Muscle of leg (tissue), 11 donors: ENCODE data around the gene C2orf76. TPM values are rescaled to one million over a fixed set of nuclear protein-coding genes. Genes with fewer than 3 reads are reported as not detected.

ENCODE experiments used
- DNase-seq: peaks from one replicate; pipeline ENCODE4 v3.0.0; 2013
- H3K27ac ChIP-seq: one replicate; pipeline ENCODE4 v1.5.1; 2013; ENCODE audit warnings: mild to moderate bottlenecking, low read length, control low read depth
- H3K27me3 ChIP-seq: one replicate; pipeline ENCODE4 v1.6.1; 2013; ENCODE audit warnings: low read length; ENCODE audit not compliant: control insufficient read depth, insufficient read depth
- H3K36me3 ChIP-seq: one replicate; pipeline ENCODE4 v1.6.1; 2013; ENCODE audit warnings: low read length; ENCODE audit not compliant: control insufficient read depth, insufficient read depth
- H3K4me1 ChIP-seq: one replicate; pipeline ENCODE4 v1.6.1; 2013; ENCODE audit warnings: low read length; ENCODE audit not compliant: control insufficient read depth, insufficient read depth
- H3K4me3 ChIP-seq: one replicate; pipeline ENCODE4 v1.5.1; 2013; ENCODE audit warnings: low read length, control low read depth
- H3K9me3 ChIP-seq: replicated peaks from 2 replicates; pipeline ENCODE4 v1.6.1; 2013; ENCODE audit warnings: low read depth, low read length; ENCODE audit not compliant: control insufficient read depth
- WGBS: methylation state at CpG from one replicate; pipeline ENCODE4 v1.1.5; 2013; ENCODE audit warnings: missing lambda C conversion rate; ENCODE audit not compliant: insufficient coverage; 5-methylcytosine and 5-hydroxymethylcytosine counted together
- polyA plus RNA-seq, 8 donors: library from polyadenylated mRNA; unstranded; fragments of 120-200 nt; gene quantifications; one replicate each; pipeline versions ENCODE4 v1.2.1 to v1.2.3, GENCODE V29; 2013; ENCODE audit warnings: inconsistent platforms in 1 of 8, low replicate concordance in 1 of 8; ENCODE audit not compliant: insufficient read length in 8 of 8, insufficient read depth in 1 of 8
- total RNA-seq: library from RNA; stranded (reverse); fragments of 120-200 nt; gene quantifications from one replicate; pipeline ENCODE4 v1.2.4, GENCODE V29; 2013

C2orf76 gene
- total and polyA plus RNA-seq, 9 donors, result 8.9 to 11.9 (median 9.8) TPM

DNA sequence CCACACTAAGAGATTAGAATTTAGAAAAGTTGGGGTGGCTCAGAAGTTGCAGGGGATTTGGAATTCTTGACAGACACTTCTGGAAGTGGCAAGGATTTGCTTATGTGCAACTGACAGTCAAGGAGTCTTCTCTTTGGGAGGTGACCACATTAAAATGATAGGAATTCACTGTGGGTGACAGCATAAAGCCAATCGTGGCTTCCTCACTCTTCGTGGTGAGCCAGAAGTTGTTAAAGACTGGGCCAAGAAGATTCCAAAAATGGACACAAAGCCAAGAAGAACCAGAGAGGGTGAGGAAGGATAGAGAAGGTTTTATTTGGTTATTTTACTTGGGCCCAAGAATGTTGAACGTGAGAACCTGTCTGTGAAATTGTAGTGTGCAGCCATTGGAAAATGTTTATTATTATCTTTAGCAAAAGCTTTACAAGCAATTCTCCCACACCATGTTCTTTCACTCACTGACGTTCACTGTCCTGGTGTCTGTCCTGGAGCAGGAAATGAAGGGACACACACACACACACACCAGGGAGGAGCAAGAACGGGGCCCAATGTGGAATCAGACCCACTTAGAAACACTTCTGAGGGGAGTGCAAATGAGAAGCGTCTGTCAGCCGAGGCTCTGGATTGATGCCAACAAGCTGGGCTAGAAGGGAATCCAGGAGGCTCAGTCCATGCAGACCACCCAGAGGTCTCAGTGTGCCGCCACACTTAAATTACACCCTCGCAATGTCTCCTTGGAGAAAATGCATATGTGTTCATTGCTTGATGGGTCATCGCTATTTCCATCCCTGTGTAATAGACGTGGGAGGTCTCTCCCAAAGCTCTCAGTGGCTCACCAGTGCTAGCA lies 105.8 kb downstream of the C2orf76 start:
- WGBS, result 53% methylated on average over 7 of the region's 11 CpGs
- Histone ChIP-seq H3K9me3 (no peaks in the 10 kb centered on the region), H3K4me1 (peaks cover 19% of the 10 kb centered on the region), H3K4me3 (no peak overlapping the region), H3K27ac (no peak overlapping the region), H3K36me3 (no peaks in the 10 kb centered on the region), H3K27me3 (no peaks in the 10 kb centered on the region)
- DNase-seq, result no peak

- Histone ChIP-seq H3K27ac (no peak overlapping the region), H3K4me3 (no peak overlapping the region), H3K36me3 (no peaks in the 10 kb centered on the region), H3K27me3 (no peaks in the 10 kb centered on the region), H3K9me3 (no peaks in the 10 kb centered on the region), H3K4me1 (peaks cover 15% of the 10 kb centered on the region)
- DNase-seq, result no peak
- WGBS, result 73% methylated on average over 5 of the region's 5 CpGs
These were observed 107.3 kb downstream of the C2orf76 start for GRCh38 chr2:119259296-119259860.

- no peak overlapping the region for H3K4me3 ChIP-seq
These were observed 109.4 kb downstream of the C2orf76 start for GRCh38 chr2:119257198-119257597.

GRCh38 chr2:119256582-119256921 lies 110.1 kb downstream of the C2orf76 start:
- no peak overlapping the region for H3K27ac ChIP-seq
- peaks cover 15% of the 10 kb centered on the region for H3K4me1 ChIP-seq
- H3K36me3 ChIP-seq, result no peaks in the 10 kb centered on the region
- DNase-seq, result no peak
- no peaks in the 10 kb centered on the region for H3K9me3 ChIP-seq
- no peak overlapping the region for H3K4me3 ChIP-seq
- no CpG with 5 or more reads among the region's 2 CpGs for WGBS
- H3K27me3 ChIP-seq, result no peaks in the 10 kb centered on the region

More at GRCh38 chr2:119257198-119257597, 109.4 kb downstream of the C2orf76 start:
- H3K9me3 ChIP-seq, result no peaks in the 10 kb centered on the region
- no peaks in the 10 kb centered on the region for H3K36me3 ChIP-seq
- H3K4me1 ChIP-seq, result peaks cover 15% of the 10 kb centered on the region
- H3K27ac ChIP-seq, result no peak overlapping the region
- WGBS, result 92% methylated on average over 9 of the region's 9 CpGs
- no peaks in the 10 kb centered on the region for H3K27me3 ChIP-seq
- DNase-seq, result no peak

- Histone ChIP-seq H3K27ac (no peak overlapping the region), H3K4me1 (peaks cover 13% of the 10 kb centered on the region), H3K4me3 (no peak overlapping the region), H3K36me3 (no peaks in the 10 kb centered on the region), H3K9me3 (no peaks in the 10 kb centered on the region), H3K27me3 (no peaks in the 10 kb centered on the region)
- no CpG with 5 or more reads among the region's 12 CpGs for WGBS
- peak; percentile 25 for DNase-seq
These were observed 110.7 kb downstream of the C2orf76 start for GRCh38 chr2:119255760-119256581.

DNA sequence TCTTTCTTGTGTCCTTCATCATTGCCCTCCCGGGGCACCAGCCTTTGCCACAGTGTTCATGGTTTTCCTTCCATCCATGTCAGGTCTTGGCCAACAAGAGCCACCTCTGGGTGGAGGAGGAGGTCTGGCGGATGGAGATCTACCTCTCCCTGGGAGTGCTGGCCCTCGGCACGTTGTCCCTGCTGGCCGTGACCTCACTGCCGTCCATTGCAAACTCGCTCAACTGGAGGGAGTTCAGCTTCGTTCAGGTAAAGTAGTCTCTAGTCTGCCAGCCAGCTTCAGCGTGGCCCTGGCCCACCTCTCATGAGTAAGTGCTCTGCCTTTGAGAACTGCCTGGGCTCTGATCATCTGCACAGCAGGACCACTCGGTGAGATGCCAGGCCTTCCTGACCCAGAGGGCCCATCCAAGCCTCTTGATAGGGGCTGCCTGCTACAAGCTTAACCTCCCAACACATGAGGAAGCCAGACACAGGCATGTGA lies 112.0 kb downstream of the C2orf76 start:
- 83% methylated on average over 9 of the region's 10 CpGs for WGBS
- Histone ChIP-seq H3K36me3 (peaks cover 3% of the 10 kb centered on the region), H3K27ac (no peak overlapping the region), H3K9me3 (no peaks in the 10 kb centered on the region), H3K4me1 (peaks cover 10% of the 10 kb centered on the region), H3K4me3 (no peak overlapping the region), H3K27me3 (no peaks in the 10 kb centered on the region)
- no peak for DNase-seq

- peaks cover 3% of the 10 kb centered on the region for H3K36me3 ChIP-seq
- H3K9me3 ChIP-seq, result no peaks in the 10 kb centered on the region
- no peak overlapping the region for H3K4me3 ChIP-seq
- H3K27ac ChIP-seq, result no peak overlapping the region
- H3K4me1 ChIP-seq, result peaks cover 5% of the 10 kb centered on the region
- WGBS, result 62% methylated on average over 5 of the region's 14 CpGs
- no peak for DNase-seq
- no peaks in the 10 kb centered on the region for H3K27me3 ChIP-seq
These were observed 112.7 kb downstream of the C2orf76 start for GRCh38 chr2:119253760-119254600.

DNA sequence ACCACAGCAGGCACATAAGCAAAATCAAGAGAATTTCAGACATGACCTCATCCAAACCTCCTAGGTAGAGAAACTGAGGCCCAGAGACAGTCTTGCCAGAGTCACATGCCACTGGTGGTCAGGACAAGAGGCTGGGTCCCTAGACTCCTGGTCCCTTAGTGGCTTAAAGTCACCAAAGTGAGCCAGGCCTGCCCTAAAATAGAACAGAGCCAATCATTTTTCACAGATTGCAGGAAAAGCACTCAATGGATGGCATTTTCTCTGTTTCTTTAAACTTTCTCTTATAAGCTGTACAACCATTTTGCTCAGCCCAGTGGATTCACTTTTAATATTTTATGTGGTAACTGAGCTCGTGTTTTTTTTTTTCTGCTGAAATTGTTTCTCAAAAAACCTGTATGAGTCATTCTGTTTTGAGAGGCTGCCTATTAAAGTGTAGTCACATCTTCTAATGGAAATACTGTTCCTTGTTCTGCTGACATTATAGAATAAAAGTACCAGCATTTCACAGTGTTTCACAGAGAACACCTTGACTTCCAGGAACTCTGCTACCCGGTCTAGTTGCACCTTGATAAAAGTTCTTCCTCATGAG lies 113.4 kb downstream of the C2orf76 start:
- no peak for DNase-seq
- Histone ChIP-seq H3K27me3 (no peaks in the 10 kb centered on the region), H3K36me3 (peaks cover 3% of the 10 kb centered on the region), H3K9me3 (no peaks in the 10 kb centered on the region), H3K4me1 (peaks cover 5% of the 10 kb centered on the region), H3K27ac (no peak overlapping the region), H3K4me3 (no peak overlapping the region)
- no CpG with 5 or more reads among the region's 2 CpGs for WGBS
